ENCODE data around the gene CBX1. TPM values are rescaled to one million over a fixed set of nuclear protein-coding genes. Genes with fewer than 3 reads are reported as not detected.

The CBX1 gene
- polyA plus RNA-seq, 1 donor (not counting 4 experiments of a cell fraction or from before 2014, with no cell fraction given) = 42.3 TPM

DNA sequence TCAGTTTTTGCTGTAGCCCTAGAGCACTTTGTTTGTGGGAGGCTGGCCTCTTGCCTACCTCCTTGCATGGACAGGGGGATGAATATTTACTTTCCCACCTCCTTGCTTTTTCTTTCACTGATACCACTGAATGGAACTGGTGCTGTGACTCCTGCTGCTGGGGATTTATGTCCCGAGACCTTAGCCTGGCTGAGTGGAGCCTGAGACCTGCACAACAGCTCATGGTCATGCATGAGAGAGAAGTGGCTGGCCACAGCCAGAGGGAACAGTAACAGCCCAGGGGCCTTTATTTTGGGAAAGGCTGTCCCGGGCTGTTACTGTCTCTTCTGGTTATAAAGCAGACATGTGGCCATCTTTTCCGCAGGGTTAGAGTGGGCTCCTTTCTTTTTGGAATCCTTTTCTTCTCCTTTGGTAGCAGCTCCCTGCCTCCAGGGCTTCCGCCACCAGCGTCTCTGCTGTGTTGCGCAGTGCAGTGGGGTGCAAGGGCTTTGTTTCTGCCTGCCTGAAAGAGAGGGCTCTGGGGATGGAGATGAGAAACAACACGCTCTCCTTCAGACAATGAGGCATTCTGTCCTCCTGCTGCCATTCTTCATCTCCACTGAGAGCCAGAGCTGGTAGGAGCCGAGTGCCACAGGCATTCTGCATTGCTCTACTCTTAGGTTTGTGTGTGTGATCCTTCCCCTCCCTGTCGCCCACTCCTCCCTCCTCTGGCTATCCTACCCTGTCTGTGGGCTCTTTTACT is 20.8 kb upstream of the CBX1 start:
- no peaks in the 10 kb centered on the region for H4K20me1 ChIP-seq (ENCODE audit: control insufficient read depth, extremely low read depth, insufficient read depth, low read length)
- no peak overlapping the region for H2AFZ ChIP-seq (ENCODE audit: control insufficient read depth, low read length)
- DNase-seq (ENCODE audit: low read depth, low spot score) (no peak), FAIRE-seq (no peak)
- H3K36me3 ChIP-seq (ENCODE audit: control insufficient read depth in 2 of 2, extremely low read depth in 1 of 2, insufficient read depth in 2 of 2, low read length in 2 of 2) = peaks cover 21 to 23% of the 10 kb centered on the region in 2 experiments
- H3K4me3 ChIP-seq (ENCODE audit: control insufficient read depth in 2 of 3, extremely low read depth in 1 of 3, insufficient read depth in 2 of 3, low read depth in 1 of 3, low read length in 3 of 3) = no peak overlapping the region
- H3K79me2 ChIP-seq (ENCODE audit: control insufficient read depth, insufficient read depth, low read length) = no peaks in the 10 kb centered on the region
- H3K4me1 ChIP-seq (ENCODE audit: control insufficient read depth, extremely low read depth, insufficient read depth, low read length) = peaks cover 8% of the 10 kb centered on the region
- H3K9me3 ChIP-seq (ENCODE audit: control insufficient read depth, low read depth, low read length) = no peaks in the 10 kb centered on the region
- dilution Hi-C loops (cut with MboI; ENCODE audit: extremely low pct_ligation_motif_present, low sequenced_read_pairs) = no loop called here
- no peak overlapping the region for H3K27ac ChIP-seq (ENCODE audit: control insufficient read depth, insufficient read depth, low read length)
- no peak for TF ChIP-seq EZH2 (IDR thresholded peaks at IDR 0.05; ENCODE audit: low read length)
- TF ChIP-seq, protein P1, sequence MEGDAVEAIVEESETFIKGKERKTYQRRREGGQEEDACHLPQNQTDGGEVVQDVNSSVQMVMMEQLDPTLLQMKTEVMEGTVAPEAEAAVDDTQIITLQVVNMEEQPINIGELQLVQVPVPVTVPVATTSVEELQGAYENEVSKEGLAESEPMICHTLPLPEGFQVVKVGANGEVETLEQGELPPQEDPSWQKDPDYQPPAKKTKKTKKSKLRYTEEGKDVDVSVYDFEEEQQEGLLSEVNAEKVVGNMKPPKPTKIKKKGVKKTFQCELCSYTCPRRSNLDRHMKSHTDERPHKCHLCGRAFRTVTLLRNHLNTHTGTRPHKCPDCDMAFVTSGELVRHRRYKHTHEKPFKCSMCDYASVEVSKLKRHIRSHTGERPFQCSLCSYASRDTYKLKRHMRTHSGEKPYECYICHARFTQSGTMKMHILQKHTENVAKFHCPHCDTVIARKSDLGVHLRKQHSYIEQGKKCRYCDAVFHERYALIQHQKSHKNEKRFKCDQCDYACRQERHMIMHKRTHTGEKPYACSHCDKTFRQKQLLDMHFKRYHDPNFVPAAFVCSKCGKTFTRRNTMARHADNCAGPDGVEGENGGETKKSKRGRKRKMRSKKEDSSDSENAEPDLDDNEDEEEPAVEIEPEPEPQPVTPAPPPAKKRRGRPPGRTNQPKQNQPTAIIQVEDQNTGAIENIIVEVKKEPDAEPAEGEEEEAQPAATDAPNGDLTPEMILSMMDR (optimal IDR thresholded peaks at IDR 0.05 in 1 of 3, IDR thresholded peaks at IDR 0.05 in 1 of 3, conservative IDR thresholded peaks at IDR 0.05 in 1 of 3; ENCODE audit: extremely low read depth in 1 of 3, insufficient read depth in 2 of 3, low read length in 3 of 3) = no peak
- no peak overlapping the region for H3K9ac ChIP-seq (ENCODE audit: control insufficient read depth, extremely low read depth, insufficient read depth, low read length)
- no peaks in the 10 kb centered on the region for H3K9me1 ChIP-seq (ENCODE audit: control insufficient read depth, extremely low read depth, insufficient read depth, low read length)
- H3K4me2 ChIP-seq (ENCODE audit: control insufficient read depth, extremely low read depth, insufficient read depth, low read depth, low read length) = no peak overlapping the region
- H3K27me3 ChIP-seq (ENCODE audit: control insufficient read depth, extremely low read depth, insufficient read depth, low read length) = no peaks in the 10 kb centered on the region

- Histone ChIP-seq H3K79me2 (ENCODE audit: control insufficient read depth, insufficient read depth, low read length) (peaks cover 39% of the 10 kb centered on the region), H3K9ac (ENCODE audit: control insufficient read depth, extremely low read depth, insufficient read depth, low read length) (no peak overlapping the region), H3K36me3 (ENCODE audit: control insufficient read depth in 2 of 2, extremely low read depth in 1 of 2, insufficient read depth in 2 of 2, low read length in 2 of 2) (peaks cover 10 to 19% of the 10 kb centered on the region in 2 experiments), H3K4me2 (ENCODE audit: control insufficient read depth, extremely low read depth, insufficient read depth, low read depth, low read length) (no peak overlapping the region), H3K27ac (ENCODE audit: control insufficient read depth, insufficient read depth, low read length) (no peak overlapping the region), H4K20me1 (ENCODE audit: control insufficient read depth, extremely low read depth, insufficient read depth, low read length) (no peaks in the 10 kb centered on the region), H3K27me3 (ENCODE audit: control insufficient read depth, extremely low read depth, insufficient read depth, low read length) (no peaks in the 10 kb centered on the region), H2AFZ (ENCODE audit: control insufficient read depth, low read length) (no peak overlapping the region), H3K4me1 (ENCODE audit: control insufficient read depth, extremely low read depth, insufficient read depth, low read length) (no peaks in the 10 kb centered on the region), H3K9me3 (ENCODE audit: control insufficient read depth, low read depth, low read length) (no peaks in the 10 kb centered on the region), H3K9me1 (ENCODE audit: control insufficient read depth, extremely low read depth, insufficient read depth, low read length) (no peaks in the 10 kb centered on the region), H3K4me3 (ENCODE audit: control insufficient read depth in 2 of 3, extremely low read depth in 1 of 3, insufficient read depth in 2 of 3, low read depth in 1 of 3, low read length in 3 of 3) (no peak overlapping the region)
- no peak for FAIRE-seq
- TF ChIP-seq, protein P1 (optimal IDR thresholded peaks at IDR 0.05 in 1 of 3, IDR thresholded peaks at IDR 0.05 in 1 of 3, conservative IDR thresholded peaks at IDR 0.05 in 1 of 3; ENCODE audit: extremely low read depth in 1 of 3, insufficient read depth in 2 of 3, low read length in 3 of 3) = no peak
- no peak for TF ChIP-seq EZH2 (IDR thresholded peaks at IDR 0.05; ENCODE audit: low read length)
- dilution Hi-C loops (cut with MboI; ENCODE audit: extremely low pct_ligation_motif_present, low sequenced_read_pairs) = no loop called here
- no peak for DNase-seq (ENCODE audit: low read depth, low spot score)
These were observed 12.0 kb upstream of the CBX1 start for GRCh38 chr17:48113201-48113676.
